CD4-positive, alpha-beta T cell treated with Interleukin-2 at 100 ng/mL for 4 hours (primary cell): ENCODE measurements around the gene GRIK3.

Experiments used
- DNase-seq: peaks from one replicate; pipeline ENCODE4 v3.0.0-alpha.2; 2020; ENCODE audit warnings: low spot score

GRIK3 gene

DNA sequence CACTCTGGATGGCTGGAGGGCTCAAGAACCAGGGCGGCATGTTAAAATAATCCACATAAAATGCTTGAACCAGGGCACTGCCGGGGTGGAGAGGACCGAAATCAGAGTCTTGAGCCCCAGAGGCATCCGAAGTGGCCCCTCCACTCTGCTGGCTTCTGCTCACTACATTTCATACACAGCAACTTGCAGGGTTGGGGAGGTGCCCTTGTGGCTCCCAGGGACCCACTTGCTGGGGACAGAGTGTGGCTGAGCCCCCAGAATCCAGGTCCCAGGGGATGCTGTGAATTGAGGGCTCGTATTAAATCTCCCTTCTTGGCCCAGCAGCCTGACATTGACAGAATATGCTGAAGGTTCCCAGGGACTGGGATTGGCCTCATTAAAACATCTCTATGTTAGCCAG is 181.7 kb downstream of the GRIK3 start:
- no peak for DNase-seq

DNA sequence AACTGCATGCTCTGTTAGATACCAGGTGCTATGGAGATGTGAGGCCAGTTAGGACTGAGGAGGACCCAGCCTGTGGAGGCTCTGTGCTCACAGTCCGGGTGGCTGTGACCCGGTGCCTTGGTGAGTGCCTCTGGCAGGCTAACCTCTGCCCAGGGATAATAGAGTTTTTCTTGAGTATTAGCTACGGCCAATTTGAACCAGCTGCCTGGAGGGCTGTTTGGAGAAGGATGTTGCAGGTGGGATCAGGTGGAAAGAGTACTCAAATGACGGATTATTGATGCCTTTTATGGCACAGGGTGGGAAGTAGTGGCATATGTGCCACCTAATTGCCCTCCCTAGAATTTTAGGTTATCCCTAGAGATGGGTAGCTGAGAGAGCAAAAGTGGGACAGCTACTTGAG is 182.7 kb downstream of the GRIK3 start:
- no peak for DNase-seq

DNA sequence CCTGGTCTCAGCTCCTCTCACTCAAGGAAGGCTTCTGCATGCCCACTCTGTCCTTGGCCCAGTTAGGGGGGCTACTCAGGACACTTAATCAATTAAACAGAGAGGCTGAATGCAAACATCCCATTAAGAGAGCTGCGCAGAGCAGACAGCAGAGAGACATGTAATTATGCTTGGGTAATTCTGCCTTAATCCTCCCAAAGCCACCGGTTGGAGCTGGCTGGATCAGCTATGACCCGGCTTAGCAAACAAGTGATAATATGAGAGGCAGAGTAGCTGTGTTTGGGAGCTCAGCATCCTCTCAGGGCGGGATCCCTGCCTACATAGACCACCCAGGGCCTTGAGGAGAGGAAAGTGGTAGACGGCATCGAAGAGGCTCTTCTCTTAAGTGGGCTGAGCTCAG is 183.2 kb downstream of the GRIK3 start:
- DNase-seq, result no peak

DNA sequence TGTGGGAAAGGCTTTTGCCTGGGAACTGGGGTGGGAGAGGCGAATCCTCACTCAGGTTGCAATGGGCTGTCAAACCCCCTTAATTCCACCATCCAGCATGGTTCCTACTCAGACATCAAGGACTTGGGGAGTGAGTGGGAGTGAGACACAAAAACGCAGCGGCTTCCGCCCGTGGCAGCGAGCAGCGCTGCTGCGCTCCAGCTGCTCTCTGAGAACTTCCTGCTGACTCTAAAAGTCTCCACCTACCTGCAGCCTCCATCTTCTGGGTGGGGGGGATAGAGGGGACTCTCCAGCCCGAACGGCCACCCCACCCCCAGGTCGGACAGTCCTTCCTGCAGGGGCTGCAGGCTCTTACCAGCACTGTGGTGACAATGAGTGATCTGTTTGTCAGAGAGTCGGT is 184.4 kb downstream of the GRIK3 start:
- no peak for DNase-seq

DNA sequence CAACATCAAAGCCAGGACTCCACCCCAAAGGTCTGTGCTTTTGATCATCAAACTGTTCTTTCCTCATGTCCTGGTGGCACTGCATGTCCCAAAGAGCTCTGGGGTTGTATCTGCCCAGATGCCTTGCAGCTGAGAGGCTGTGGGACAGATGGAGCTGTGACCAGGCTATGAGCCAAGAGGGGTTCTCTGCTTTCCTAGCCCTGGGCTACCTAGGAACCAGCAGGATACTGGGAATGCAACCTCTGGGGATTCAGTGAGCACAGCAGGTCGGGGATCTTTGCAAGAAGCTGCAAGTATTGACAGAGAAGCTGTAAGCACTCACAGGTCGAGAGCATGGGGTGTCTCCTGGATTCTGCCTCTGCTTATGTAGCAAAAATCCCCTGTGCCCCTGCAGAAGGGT is 186.6 kb downstream of the GRIK3 start:
- no peak for DNase-seq

DNA sequence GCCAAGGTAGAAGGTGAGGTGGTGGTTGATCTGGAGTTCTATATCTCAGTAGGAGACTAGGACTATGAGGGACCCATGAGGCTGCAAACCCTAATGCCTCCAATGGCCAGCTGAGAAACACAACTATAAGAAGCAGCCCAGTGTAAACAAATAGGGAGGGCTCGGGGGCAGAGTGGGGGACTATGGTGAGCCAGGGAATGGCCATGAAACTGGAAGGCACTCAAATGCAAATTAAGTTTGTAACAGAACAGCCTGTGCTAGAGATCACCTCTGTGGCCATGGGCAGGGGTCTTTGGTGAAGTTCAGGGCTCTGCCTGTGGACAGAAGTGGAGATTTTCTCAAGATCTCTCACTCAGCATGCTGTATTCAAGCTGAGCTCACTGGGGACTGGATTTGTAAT is 187.1 kb downstream of the GRIK3 start:
- DNase-seq, result no peak

DNA sequence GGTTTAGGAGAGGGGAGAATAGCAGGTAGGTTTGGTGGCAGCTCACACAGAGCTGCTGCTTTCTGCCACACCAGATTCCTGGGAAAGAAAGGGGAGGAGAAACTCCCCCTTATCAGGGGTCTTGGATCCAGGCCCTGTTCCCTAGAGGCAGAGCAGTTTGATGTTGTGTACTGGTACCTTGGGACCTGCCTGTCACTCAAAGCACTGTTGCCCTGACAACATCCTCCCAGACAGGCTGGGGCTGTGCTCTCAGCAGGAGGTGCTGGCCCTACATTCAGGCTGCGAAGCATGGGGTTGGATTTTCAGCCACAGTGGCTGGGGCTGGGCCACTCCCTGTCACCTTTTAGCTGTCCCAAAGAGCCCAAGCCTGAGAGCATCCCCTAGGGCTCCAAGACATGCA is 188.0 kb downstream of the GRIK3 start:
- no peak for DNase-seq

DNA sequence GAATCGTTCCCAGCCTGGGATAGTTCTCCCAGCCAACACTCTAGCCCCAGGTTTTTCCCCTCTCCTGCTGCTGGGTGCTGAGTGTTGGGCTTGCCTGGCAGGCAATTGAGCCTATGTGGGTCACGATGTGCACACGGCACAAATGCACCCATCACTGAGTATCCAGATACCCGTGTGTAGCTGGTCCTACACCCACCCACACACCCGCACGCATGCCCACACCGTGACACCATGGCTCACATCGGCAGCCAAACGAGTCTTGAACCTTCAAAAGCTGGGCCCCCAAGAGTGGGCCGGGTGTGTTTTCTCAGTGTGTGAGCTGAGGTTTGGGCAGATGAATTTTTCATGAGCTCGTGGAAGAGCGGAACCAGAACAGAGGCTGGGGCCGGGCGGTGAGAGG is 188.5 kb downstream of the GRIK3 start:
- no peak for DNase-seq

DNA sequence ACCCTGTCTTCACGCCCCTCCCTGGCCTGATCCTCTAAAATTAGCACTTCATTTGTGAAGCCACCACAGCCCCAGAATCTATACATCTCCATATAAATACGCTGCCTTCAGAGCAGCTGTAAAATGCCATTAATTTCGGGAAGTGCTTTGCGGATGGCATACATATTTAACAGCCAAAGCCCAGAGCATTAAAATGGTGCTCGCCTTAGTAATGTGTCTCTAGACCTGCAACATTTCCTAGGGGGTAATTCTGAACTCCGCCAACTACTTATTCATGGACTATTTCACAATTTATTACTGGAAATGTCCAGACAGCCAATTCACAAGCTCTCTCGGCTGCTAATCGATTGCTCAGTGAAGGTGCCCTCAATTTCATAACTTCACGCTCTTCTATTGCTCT is 189.4 kb downstream of the GRIK3 start:
- no peak for DNase-seq

DNA sequence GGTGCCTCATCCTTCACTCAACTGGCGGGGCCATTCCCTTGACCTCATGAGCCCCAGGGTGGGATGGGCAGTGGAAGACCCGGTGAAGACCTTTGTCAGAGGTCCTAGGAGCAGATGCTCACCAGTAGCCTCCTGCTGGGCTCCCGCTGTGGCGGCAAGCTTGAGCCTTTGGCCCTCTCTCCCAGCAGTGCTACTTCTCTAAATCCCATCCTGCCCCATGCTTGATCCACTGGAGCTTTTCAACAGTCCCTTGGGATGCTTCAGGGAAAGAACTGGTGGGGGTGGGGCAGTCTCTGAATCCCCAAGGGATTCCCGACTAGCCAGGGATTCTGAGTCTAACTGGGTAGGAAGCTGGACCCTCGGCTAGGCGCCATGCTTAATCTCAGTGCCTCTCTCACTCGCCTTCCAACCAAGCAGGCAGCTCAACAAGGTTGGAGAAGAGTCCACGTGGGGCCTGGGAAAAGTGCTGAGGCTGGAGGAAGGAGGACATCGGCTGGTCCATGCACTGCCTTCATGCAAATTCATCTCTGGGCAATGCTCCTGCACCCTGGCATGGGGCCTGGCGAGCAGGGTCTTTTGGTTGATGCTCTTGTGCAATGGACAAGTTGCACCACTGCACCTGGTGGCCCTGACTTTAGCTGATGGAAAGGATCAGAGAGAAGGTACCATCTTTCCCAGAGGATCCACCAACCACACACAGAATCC is 190.3 kb downstream of the GRIK3 start:
- DNase-seq, result no peak

DNA sequence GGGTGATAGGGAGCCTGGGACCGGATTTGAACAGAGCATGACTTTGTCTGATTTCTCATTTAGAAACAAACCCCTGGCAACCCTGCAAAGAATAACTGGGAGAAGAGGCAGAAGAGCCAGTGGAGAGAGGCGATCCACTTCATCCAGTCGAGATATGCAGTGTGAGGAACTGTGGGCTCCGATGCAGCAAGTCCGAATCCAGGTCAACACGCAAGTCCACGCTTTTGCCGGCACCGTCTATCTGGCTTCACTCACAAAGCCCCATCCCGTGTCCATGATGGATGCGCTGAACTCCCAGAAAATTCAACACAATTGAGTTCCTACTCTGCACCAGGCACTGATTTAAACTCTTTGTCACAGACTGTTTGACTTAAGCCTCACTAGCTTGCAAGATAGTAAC is 191.3 kb downstream of the GRIK3 start:
- no peak for DNase-seq

DNA sequence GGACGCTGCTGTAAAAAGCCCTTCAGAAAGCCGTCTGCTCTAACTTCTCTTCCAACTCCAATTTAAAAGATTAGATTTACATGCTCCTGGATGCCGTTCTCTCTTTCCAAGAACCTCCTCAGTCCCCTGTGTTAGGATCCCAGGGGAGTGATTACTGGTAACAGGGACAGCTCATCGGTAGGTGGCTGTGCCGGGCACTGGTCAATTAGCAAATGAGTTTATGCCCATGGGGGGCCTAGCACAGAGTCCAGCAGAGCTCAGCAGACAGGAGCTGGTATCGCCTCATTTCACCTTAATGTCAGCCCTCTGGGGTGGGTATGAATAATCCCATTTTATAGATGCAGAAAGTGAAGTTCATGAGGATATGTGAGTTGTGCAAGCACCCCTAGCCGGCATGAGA is 191.9 kb downstream of the GRIK3 start:
- no peak for DNase-seq

DNA sequence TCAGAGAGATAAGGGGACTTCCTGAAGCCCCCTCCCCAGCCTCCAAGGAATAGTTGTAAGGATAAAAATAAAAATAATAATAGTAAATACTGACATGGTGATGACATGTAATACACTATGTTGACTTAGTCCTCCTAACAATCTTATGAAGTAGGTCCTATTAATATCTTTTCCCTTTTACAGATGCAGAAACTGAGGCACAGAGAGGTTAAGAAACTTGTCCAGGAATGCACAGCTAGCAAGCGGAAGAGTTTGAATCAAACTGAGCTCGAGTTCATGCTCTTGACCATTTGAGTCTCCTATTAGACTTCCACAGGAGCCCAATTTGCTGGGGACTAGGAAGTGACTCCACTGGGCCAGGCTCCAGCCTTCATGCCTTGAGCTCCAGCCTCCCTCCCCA is 194.8 kb downstream of the GRIK3 start:
- DNase-seq, result no peak

DNA sequence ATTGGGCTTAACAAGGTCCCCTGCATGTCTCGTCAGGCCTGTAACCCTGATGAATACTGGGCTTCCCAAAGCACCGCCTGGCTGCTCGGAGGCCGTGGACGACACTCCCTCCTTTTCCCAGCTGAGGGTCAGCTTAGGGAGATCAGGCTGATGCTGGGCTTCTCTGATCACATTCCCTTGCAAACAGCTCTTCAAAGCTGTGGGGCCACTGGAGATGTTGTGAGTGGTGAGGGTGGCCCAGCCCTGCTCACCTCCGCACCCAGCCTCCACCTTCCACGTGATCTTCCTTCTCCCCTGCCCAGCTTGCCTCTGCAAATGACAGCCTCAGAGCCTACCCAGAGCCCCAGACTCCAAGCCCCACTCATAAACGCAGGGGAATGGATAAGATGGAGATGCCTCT is 195.4 kb downstream of the GRIK3 start:
- no peak for DNase-seq

DNA sequence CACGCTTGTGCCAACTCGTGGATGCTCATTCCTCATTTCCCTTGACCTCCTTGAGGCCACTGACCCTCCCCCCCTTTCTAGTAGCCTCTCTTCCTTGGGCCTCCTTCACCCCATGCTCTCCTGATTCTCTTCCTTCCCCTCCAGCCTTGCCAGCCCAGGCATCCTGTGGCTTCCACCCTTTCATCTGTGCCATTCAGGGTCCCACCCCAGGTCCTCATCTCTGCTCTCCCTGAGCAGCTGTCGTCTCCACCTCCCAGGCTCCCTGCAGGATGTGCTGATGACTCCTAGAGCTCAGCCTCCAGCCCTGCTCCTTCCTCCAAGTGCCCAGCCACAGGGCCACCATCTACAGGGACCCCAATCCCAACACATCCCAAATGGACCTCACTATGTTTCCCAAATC is 197.4 kb downstream of the GRIK3 start:
- no peak for DNase-seq

DNA sequence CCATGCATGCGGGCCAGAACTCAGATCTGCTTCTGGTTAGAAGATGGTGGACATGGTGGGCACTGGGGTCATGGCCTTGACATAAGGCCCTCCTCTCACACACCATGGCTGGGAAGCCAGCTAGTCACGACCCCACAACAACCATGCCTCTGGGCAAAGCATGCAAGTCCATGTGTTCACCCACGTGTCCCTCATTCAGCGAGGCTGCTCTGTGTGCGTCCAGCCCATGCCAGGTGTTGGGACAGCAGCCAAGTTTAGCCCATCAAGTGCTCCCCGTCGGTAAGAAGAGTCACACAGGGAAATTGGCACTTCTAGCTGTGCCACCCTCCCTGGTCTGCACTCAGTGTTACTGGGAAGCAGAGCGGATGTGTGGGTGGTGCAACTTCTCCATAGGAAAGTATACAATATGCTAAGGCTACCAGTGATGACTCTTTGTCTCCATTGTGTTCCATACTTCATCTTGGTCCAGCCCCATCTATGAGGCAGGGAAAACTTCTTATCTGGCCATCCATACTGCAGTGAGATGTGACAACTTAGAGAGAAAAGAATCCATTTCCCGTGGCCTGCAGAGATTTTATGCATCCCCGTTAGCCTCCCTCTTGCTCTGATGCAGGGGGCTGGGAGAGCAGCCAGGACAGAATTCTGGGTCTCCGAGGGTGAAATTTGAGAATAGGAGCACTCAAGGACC is 198.0 kb downstream of the GRIK3 start:
- no peak for DNase-seq

DNA sequence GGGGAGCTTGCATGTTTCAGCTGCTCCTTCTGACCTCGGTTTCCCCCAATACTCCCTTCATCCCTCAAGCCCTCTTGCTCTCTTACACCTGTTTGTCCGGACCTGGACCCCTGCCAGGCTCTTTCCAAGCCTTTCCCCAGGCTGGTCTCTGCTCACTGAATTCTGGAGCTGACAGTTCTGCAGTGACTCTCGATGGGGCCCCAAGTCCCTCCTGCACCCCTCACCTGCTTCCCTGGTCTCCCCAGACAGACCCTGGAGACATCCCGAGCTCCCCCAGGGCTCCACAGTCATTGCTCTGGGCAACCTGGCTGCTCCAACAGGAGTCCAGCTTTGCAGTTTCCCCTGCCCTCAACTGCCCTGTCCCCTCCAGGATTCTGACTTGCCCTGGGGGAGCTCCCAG is 198.6 kb downstream of the GRIK3 start:
- no peak for DNase-seq

DNA sequence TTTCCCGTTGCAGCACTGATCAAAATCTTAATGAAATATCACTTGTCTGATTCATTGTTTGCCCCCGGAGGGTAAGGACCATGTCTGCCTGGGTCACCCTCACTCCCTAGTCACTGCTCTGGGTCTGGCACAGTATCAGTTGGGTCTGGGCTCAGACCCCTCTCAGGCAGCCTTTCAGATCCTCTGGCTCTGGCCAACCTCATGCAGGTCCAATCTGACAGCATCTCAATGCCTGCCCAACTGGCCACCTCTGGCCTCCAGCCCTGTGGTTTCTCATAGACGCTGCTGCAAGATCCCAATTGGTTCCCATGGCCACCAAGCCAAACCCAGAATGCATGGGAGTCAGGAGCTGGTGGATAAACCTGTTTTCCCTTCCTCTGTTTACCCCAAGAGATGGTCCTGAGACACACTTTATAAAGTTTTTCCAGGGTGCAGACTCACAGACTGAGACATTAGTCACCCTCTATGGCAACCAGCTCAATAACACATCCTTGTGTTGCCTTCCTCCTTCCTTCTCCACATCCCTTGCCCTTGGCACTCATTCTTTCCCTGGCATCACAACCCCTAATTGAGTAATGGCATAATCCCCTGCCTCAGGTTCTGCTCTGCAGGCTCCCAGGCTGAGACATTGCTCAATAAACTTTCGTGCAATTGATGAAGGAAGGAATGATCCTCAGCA is 199.2 kb downstream of the GRIK3 start:
- DNase-seq, result no peak

DNA sequence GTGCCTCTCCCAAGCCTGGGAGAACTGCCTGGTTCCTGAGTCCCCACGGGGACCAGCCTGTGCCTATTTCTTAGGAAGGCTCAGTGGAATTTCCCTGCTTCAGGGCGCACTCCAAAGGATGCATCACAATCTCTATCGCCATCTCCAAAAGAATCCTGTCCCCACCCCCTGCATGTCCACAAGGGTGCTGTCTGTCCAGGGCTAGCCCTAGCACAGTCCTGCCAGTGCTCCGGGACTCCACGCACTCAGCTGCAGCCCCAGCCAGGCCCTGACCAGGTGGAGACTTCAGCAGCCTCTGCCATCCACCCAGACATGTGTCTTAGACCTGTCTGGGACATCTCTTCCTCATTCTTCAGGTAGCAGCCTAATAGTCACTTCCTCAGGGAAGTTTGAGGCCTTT is 199.7 kb downstream of the GRIK3 start:
- DNase-seq, result no peak

DNA sequence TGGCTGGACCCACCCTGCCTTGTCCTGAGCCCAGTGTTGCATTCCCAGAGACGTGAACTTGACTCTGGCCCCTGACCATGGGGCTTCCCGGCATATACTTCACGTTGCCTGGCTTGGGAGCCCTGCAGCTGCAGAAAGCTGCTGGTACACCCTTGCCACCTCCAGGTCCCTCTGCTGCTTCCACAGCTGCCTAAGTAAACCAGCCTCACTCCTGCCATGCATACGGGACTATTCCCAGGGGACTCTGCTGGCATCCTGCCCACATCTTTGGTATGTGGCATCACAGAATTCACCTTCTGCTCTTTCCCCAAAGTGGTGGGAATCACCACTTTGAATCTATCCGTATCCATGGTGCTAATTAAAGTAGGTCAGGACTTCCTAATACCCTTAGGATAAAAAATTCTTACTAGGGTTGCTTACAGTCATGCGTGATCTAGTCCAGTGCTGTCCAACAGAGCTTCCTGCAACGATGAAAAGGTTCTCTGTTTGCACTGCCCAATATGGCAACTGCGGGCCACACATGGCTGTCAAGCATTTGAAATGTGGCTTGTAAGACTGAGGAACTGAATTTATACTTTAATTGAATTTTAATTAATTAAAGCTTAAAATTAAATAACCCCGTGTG is 203.0 kb downstream of the GRIK3 start:
- no peak for DNase-seq

DNA sequence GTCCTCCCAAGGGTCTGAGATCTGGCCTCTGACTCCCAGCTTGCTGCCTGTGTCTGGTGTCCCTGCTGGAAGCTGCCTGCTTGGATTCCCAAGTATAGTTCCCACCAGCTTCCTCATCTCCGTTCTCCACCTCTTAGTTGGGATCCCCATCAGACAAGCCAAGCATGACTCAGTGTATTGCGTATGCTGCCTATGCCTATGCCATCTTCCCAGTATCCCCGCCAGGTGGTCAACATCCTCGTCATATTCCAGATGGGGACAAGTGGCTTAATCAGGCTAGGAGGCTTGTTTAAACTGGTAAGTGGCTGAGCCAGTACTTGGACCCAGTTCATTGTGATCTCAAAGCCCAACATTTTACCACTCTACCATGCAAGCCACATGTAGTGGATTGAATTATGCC is 204.4 kb downstream of the GRIK3 start:
- no peak for DNase-seq

DNA sequence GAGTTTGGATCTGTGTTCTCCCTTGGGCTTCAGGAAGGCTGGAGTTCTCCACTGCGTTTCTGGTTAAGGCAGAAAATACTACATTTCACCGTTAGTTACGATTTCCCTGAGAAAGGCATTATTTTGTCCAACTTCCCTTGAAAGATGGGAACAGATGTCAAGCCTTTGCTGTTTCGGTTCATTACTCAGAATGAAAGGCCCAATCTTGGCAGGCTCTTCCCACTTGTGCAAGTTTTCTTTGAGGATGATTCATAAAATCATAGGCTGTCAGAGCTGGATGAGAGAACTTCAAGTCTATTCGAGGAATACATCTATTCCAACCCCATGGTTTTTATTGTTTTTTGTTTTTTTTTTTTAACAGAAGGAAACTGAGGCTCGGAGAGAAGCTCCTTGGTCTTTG is 205.2 kb downstream of the GRIK3 start:
- DNase-seq, result no peak

DNA sequence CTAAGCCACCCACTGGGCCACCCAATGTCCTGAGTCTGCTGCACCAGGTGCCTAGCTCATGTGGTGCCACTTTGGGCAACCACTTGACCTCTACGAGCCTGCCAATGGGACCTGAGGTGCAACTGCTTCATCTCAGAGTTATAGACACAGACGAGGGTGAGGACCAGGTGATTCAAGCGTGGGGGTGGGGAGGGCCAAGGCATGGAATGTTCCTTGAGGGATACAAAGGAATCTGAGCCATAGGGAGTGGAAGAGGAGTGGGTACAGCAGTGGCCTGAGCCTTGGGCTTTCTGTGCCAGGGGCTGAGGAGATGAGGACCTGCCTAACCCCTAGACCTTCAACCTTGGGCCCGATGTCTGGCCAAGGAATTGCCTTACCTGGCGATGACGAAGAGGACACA is 209.1 kb downstream of the GRIK3 start:
- no peak for DNase-seq
